Measurements from ENCODE around the gene MEX3A.

DNA sequence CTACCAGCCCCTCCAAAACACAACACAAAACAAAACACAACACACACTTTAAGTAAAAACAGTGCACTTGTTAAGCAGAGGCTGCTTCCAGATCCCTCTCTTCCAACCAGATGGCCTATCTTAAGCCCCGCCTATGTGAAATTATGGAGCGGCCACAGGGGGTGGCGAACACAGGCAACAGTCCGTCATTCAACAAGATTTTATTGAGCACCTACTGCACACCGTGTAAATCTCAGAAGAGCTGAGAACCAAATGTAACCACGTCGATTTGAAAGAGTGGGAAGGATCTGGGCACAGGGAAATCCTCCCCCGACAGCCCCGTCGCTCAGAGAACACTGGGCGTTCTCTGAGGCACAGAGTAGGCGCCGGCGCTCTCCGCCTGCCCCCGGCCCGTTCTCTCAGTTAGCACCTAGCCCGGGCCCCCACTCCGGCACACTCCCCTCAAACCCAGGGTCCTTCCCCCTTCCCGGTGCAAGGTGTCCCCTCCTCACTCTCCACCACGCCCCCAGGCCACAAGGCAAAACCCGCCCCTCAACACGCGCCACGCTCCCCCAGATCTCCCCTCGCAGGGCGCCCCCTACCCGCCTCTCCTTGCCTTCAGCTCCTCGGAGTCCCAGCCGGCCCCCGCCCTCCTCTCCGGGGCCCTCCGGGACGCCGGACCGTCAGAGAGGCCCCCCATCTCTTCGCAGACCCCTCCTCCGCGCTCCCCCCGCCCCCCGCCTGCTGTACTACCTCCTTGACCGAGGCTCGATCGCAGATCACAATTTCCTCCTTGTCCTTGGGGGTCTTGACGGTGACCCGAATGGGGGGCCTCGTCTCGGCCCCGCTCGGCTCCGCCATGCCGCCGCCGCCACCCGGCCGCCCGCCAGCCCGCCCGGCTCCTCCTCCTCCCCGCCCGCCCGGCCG lies 29.1 kb downstream of the MEX3A start:
- TF ChIP-seq CTCF (conservative IDR thresholded peaks at IDR 0.05; ENCODE audit: low read depth, low read length), result peak; percentile 50
- no peak for TF ChIP-seq EZH2 (IDR thresholded peaks at IDR 0.05; ENCODE audit: borderline replicate concordance, low read depth, low read length, poor library complexity, severe bottlenecking)
